Femur (tissue), 1 donor: ENCODE results near the gene TMEM121B.

Source experiments
- DNase-seq: peaks from one replicate; pipeline ENCODE4 v3.0.0-alpha.2; 2017

TMEM121B gene

DNA sequence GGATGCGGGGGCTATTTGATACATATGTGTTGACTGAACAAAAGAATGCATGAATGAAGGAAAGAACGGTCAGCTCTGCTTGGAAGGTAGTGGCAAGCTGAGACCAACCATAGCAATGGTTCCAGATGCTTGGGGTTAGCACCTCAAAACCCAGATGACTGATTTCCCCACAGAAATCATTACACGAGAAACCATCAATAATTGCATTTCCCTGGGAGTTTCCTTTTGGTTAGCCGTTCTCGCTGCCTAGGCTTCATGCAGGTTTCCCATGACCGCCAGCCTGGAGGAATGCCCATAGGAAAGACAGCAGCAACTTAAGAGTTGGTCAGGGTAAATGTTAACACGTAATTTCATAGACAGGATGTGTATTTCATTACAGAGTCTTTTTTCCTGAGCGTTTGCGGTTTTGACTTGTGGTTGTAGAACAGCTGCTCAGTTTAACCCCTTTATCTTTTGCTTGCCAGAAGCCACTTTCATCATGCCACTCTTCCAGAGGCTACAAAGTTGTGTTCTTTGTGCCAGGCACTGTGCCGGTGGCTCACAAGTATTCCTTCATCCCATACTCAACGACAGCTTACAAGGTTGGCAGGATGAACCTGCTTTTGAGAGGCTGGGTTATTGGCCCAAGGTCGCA, 33.5 kb downstream of the TMEM121B start:
- DNase-seq = peak; percentile 53

DNA sequence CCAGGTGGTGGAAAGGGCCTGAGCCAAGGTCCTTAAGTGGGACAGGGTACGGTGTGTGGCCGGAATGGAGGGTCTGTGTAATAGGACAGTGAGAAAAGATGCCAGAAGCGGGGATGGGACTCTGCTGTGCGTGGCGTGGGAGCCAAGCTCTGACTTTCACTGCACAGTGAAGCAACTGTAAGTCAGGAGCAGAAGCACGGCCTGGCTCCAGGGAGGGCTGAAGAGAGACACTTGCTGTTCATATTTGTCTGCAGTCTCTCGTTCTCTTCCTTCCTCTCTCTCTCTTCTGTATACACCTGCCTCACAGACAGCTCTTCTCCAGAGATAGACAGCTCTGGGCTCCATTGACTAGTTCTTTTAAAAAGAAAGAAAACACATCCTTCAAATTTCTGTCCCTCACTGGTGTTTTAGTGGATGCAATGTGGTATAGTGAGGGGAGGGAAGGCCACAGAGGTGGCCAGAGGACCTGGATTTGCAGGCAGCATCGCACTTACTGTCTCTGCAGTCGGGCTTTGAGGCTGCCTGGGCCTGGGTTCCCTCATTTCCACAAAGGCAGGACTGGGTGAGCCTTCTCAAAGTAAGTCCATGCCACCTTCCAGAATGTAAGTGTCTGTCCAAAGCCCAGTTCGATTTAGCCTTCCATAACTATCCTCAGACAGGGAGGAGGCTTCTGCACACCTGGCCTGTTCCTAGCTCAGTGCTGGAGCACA, 34.2 kb downstream of the TMEM121B start:
- no peak for DNase-seq

GRCh38 chr22:17086296-17086695, 34.9 kb downstream of the TMEM121B start:
- DNase-seq = no peak

DNA sequence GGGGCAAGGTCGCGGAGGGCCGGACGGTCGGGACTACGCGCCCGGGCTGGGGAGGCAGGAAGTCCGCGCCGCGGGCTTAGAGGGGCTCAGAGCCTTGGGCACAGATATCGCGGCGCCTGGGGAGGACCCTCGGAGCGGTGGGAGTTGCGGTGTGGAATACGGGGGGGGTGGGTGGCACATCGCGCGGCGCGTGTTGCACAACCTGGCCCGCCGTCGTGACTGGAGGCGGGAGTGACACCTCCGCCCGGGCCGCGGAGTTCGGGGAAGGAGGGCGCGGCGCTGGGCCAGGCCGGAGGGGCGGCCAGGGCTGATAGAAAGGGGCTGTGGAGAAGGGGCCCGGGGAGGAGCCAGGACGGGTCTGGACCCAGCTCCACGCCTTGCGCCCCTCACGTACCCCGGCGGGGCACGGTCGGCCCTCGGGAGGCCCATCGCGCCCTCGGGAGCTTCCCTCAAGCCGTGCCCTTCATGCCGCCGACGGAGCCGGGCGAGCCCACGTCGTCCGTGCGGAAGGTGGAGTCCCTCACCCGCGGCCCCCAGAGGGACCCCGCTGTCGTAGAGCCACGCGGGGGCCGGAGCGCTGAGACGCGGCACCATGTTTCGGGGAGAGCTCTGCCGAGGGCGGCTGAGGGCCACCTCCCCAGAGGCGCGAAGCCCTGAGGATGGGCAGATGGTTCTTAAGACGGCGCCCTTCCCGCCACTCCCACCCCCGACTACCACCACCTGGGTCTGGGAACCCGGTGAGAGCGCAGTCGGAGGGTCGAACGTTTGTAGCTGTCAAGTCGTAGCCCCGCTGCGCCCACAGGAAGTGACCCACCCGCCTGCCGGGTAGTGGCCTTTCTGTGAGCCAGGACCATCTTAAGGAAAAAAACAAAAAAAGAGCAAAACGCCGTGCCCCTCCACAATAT, 35.6 kb downstream of the TMEM121B start:
- DNase-seq = no peak

DNA sequence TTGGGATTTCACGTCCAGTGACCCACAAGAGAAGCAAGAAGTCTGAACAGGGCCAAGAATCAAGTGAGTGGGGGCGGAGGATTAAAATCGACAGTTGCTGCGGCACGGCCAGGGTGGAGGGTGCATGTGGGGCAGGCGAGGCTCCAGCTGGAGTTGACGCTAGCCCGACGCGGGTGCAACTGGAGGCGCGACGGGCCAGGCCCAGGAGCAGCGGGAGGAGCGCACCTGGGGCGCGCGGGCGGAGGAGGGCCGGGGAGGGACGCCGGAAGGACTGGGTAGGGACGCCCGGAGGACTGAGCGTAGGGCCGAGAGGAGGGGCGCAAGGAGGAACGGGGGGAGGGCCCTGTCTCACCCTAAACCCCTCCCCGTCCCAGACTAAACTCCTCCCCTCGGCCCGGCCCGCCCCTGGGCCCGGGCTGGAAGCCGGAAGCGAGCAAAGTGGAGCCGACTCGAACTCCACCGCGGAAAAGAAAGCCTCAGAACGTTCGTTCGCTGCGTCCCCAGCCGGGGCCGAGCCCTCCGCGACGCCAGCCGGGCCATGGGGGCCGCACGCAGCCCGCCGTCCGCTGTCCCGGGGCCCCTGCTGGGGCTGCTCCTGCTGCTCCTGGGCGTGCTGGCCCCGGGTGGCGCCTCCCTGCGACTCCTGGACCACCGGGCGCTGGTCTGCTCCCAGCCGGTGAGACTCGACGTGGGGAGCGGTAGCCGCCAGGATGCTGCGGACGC, 36.4 kb downstream of the TMEM121B start, which contains the start of gene IL17RA:
Gene IL17RA, plus strand, starts transcription at position 447 of the 723 bp plus-strand sequence. Its CDS starts 92 bp downstream, at position 539.
- DNase-seq = peak; percentile 93

DNA sequence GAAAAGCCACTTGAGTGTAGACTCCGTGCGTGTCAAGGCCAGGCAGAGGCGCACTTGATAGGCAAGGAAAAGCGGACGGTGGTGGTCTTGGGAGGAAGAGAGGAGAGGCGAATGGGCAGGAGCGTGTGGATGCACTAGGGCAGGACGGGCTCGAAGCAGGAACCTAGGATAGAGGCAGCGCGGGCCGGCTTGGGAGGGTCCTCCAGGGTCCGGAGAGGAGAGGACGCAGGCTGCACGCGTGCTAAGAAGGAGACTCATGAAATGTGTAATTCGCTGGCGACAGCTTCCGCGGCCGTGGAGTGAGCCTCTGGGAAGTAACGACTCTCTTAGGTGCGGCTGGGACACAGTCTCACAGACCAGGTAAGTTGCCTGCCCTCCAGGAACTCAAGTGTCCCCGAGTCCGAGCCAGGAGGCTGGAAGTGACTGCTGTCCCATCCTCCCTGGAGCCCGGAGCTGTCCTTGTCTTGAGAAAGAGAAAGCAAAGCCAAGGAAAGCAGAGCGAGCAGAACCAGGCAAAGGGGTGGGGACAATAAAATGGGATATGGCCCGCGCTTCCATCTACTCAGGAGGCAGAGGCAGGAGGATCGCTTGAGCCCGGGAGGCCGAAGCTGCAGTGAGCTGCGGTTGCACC, 37.2 kb downstream of the TMEM121B start:
- no peak for DNase-seq

- no peak for DNase-seq
Measured at GRCh38 chr22:17083255-17083654, 37.9 kb downstream of the TMEM121B start.

- no peak for DNase-seq
Measured at GRCh38 chr22:17079572-17079971, 41.6 kb downstream of the TMEM121B start.

GRCh38 chr22:17077255-17077654, 43.9 kb downstream of the TMEM121B start:
- no peak for DNase-seq

DNA sequence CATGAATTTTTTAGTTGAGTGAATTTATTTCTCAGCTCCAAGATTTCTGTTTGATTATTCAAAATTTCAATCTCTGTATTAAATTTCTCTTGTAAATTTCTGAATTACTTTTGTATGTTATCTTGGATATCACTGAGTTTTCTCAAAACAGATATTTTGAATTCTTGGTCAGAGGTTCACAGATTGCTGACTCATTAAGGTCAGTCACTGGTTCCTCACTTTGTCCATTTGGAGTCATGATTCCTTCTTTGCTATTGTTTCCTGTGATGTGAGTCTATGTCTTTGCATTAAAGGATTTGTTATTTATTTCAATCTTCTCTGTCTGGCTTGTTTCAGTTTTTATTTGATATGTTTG, 46.5 kb downstream of the TMEM121B start:
- no peak for DNase-seq

DNA sequence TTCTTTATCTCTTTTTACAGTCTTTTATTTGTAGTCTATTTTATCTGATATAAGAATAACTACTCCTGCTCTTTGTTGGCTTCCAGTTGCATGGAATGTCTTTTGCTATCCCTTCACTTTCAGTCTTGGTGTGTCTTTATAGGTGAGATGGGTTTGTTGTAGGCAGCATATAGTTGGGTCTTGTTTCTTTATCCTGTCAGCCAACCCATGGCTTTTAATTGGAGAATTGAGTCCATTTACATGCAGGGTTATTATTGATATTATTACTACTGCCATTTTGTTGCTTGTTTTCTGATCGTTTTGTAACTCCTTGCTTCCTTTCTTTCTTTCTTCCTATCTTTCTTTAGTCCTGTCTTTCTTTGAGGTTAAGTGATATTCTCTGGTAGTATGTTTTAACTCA, 48.3 kb downstream of the TMEM121B start:
- no peak for DNase-seq
